ENCODE data around the gene OPCML.

Gene OPCML

DNA sequence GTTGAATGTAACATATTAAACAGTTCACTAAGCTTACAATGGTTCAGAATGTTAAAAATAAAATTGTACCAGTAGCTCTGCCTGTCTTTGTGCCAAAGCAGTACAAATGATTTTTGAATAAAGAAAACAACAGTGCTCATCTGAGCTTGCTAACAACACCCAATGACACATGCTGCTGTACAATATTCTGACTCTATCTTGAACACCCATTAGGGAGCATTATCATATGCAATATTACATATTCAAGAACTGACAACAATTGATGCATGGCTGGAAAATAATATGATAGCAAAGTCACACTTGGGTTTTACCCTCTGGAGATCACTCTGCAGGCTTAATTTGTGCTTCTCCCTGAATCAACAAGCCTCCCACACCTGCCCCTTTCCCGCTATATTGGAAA, 953.7 kb downstream of the OPCML start:
- TF ChIP-seq, protein P1, sequence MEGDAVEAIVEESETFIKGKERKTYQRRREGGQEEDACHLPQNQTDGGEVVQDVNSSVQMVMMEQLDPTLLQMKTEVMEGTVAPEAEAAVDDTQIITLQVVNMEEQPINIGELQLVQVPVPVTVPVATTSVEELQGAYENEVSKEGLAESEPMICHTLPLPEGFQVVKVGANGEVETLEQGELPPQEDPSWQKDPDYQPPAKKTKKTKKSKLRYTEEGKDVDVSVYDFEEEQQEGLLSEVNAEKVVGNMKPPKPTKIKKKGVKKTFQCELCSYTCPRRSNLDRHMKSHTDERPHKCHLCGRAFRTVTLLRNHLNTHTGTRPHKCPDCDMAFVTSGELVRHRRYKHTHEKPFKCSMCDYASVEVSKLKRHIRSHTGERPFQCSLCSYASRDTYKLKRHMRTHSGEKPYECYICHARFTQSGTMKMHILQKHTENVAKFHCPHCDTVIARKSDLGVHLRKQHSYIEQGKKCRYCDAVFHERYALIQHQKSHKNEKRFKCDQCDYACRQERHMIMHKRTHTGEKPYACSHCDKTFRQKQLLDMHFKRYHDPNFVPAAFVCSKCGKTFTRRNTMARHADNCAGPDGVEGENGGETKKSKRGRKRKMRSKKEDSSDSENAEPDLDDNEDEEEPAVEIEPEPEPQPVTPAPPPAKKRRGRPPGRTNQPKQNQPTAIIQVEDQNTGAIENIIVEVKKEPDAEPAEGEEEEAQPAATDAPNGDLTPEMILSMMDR (IDR thresholded peaks at IDR 0.05) = no peak
- no peak for TF ChIP-seq ZFX (IDR thresholded peaks at IDR 0.05; ENCODE audit: borderline replicate concordance)
- no peak overlapping the region for H3K27ac ChIP-seq

DNA sequence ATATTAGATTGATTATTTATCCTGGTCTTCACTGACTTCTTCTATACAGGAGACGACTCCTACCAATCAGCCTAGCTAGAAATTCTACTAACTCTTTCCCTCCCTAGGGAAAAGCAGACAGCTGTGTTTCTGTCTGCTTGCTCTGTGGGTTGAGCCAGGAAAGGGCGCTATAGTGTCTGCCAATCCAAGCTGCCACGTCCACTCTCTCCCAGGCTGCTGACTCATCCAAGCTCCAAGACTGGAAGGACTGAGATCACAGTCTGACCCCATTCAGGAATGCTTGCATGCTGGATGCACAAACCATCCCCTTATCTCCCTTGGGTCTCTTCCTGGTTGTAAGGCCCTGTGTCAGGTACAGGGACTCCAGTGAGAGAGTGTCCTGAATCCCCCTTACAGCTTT, 955.6 kb downstream of the OPCML start:
- no peak for TF ChIP-seq ZFX (IDR thresholded peaks at IDR 0.05; ENCODE audit: borderline replicate concordance)
- TF ChIP-seq, protein P1 (IDR thresholded peaks at IDR 0.05) = no peak
- no peak overlapping the region for H3K27ac ChIP-seq

DNA sequence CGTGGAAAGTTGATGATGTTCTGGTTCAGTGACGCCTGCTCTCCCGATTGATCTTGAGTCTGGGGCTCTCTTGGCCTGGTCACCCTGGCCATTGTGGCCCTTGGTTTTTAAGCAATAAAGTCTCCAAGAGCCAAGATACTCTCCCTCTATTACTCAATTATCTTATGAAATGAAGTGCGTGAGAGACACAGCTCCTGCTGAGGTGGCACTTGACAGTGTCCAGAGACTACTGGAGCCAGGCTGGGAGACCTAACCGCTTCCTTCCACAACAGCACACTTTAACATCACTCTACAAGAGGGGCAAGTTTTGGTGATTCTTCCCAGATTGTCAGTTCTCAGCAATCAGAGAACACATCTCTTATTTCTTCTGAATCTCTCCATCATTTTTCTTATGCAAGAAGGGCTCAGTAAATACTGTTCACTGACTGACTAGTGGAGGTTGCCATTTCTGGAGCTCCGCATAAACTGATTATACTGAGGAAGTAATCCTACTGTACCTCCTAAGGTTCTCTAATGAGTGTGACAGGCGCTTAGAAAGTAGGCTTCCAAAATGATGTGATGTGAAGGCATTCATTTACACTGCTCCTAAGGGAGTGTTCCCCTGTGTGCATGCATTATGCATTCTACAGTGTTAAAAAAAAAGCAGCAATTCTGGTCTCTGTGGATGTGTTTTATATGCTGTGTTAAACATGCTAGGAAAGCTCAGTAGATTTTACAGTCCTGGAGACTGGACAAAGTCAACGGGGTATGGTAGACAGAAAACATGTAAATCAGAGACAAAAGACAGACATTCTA, 968.0 kb downstream of the OPCML start:
- TF ChIP-seq ZFX (IDR thresholded peaks at IDR 0.05; ENCODE audit: borderline replicate concordance) = no peak
- TF ChIP-seq, protein P1 (IDR thresholded peaks at IDR 0.05) = no peak
- no peak overlapping the region for H3K27ac ChIP-seq

DNA sequence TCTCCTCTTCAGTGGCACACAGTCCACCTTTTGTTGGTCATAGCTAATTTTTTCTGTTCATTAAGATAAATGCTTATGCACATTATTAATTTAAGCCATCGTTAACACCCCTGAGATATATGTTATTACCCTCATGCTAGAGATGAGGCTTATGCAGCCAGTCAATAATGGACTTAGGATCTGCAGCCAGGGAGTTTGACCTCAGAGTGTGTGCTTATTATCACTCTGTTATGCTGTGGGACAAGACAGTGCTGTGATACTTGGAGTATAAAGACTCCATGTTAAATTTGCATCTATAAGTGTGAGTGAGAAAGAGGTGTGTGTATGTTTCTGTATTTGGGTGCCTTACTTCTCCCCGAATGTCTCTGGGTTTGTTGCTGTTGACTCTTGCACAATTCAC, 969.3 kb downstream of the OPCML start:
- H3K27ac ChIP-seq = no peak overlapping the region
- TF ChIP-seq, protein P1 (IDR thresholded peaks at IDR 0.05) = no peak
- TF ChIP-seq ZFX (IDR thresholded peaks at IDR 0.05; ENCODE audit: borderline replicate concordance) = no peak

DNA sequence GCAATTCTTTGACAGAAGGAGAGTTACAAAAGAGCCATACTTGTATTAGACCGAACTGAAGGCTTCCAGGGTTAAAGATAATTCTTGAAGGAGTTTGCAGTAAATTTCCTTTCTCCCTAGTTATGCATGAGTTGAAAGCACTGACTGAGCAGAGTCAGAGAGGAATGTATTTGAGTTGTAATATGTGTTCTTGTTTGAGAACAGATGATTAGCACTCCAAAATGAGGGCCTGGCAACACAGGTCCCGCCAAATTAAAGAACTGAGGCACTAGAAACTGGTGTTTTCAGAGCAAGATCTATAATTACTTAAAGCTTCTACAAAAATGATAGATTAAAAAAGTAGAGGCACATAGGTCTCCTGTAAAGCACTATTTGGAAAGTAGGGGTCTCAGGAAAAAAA, 970.4 kb downstream of the OPCML start:
- no peak overlapping the region for H3K27ac ChIP-seq
- TF ChIP-seq ZFX (IDR thresholded peaks at IDR 0.05; ENCODE audit: borderline replicate concordance) = no peak
- TF ChIP-seq, protein P1 (IDR thresholded peaks at IDR 0.05) = no peak

DNA sequence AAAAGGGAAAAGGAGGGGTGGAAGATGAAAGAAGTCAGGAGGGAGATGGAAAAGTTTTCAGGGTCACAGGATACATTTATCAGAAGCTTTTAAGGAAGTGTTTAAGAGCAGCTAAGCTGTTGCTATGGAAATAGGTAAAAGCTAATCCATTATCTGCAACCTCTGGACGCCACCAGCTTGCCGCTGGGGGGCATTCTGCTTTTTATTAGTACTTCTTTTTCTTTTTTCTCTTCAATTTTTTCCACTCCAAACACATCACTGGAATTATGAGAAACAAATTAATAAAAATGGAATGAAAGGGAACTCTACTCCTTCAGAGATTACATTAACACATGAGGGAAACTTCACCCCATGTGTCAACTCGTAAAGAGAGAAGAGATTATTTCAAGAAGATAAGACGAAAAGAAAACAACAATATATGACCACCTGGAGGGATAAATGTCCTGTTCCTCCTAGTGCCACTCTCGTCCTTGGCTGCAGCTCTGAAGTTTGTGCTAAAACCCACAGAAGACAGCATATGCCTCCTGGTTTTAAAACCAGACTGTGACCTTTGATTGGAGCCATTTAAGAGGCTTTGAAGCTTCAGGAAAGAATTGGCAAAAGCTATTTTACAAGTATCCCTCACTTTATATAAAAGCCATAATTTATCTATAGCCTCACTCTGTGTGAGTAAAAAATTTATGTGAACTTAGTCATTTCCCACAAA, 972.8 kb downstream of the OPCML start:
- TF ChIP-seq ZFX (IDR thresholded peaks at IDR 0.05; ENCODE audit: borderline replicate concordance) = no peak
- TF ChIP-seq, protein P1 (IDR thresholded peaks at IDR 0.05) = 0 out of 2 replicates have a peak, but pooled peaks have one; percentile 8
- H3K27ac ChIP-seq = no peak overlapping the region

DNA sequence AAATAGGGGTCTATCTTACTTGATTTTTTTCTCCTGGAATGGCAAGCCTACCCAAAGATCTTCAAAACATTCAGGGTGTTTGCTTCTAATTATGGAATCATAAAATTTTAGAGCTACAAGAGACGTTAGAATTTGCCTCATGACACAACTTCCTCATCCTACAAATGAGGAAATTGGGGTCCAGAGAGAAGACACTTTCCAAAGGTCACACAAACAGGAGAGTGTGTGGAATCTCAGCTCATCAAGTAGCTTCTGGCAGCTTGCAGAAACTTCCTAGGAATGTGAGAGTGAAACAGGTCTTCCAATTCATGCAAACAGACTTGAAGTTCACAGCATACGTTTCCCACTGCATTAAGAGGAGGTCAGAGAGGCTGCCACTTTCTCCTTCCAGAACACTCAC, 976.0 kb downstream of the OPCML start:
- TF ChIP-seq ZFX (IDR thresholded peaks at IDR 0.05; ENCODE audit: borderline replicate concordance) = no peak
- TF ChIP-seq, protein P1 (IDR thresholded peaks at IDR 0.05) = no peak
- H3K27ac ChIP-seq = no peak overlapping the region
